ENCODE measurements around the gene KLHL30.
A peak's percentile ranks its signal among the peaks of the same experiment; 100 is the strongest.

Gene KLHL30

GRCh38 chr2:238093181-238094140 is 45.0 kb upstream of the KLHL30 start:
- TF ChIP-seq CTCF (IDR thresholded peaks at IDR 0.05): no peak
- peak overlapping the region; percentile 74 for H3K27ac Mint-ChIP-seq
- no peak for DNase-seq
- no peak overlapping the region for H3K4me3 Mint-ChIP-seq
- H3K9me3 Mint-ChIP-seq: no peaks in the 10 kb centered on the region
- H3K4me1 Mint-ChIP-seq: peaks cover 25% of the 10 kb centered on the region
- H3K27me3 Mint-ChIP-seq (ENCODE audit: low read depth, poor library complexity): peaks cover 7% of the 10 kb centered on the region
- peaks cover 10% of the 10 kb centered on the region for H3K36me3 Mint-ChIP-seq (ENCODE audit: low read depth)

- no peak for DNase-seq
- no peak for TF ChIP-seq CTCF (IDR thresholded peaks at IDR 0.05)
- Mint-ChIP-seq H3K4me1 (peaks cover 35% of the 10 kb centered on the region), H3K4me3 (no peak overlapping the region), H3K27me3 (ENCODE audit: low read depth, poor library complexity) (peaks cover 7% of the 10 kb centered on the region), H3K36me3 (ENCODE audit: low read depth) (peaks cover 10% of the 10 kb centered on the region), H3K9me3 (no peaks in the 10 kb centered on the region), H3K27ac (no peak overlapping the region)
These were observed 43.9 kb upstream of the KLHL30 start for GRCh38 chr2:238094438-238095022.

- no peak for DNase-seq
- peaks cover 7% of the 10 kb centered on the region for H3K27me3 Mint-ChIP-seq (ENCODE audit: low read depth, poor library complexity)
- H3K9me3 Mint-ChIP-seq: no peaks in the 10 kb centered on the region
- TF ChIP-seq CTCF (IDR thresholded peaks at IDR 0.05): no peak
- no peak overlapping the region for H3K27ac Mint-ChIP-seq
- no peak overlapping the region for H3K4me3 Mint-ChIP-seq
- peaks cover 35% of the 10 kb centered on the region for H3K4me1 Mint-ChIP-seq
- H3K36me3 Mint-ChIP-seq (ENCODE audit: low read depth): peaks cover 10% of the 10 kb centered on the region
These were observed 43.3 kb upstream of the KLHL30 start for GRCh38 chr2:238095143-238095542.

GRCh38 chr2:238096311-238097011 is 42.0 kb upstream of the KLHL30 start:
- no peak for TF ChIP-seq CTCF (IDR thresholded peaks at IDR 0.05)
- Mint-ChIP-seq H3K27ac (peak overlapping the region; percentile 74), H3K36me3 (ENCODE audit: low read depth) (peaks cover 5% of the 10 kb centered on the region), H3K4me1 (peaks cover 37% of the 10 kb centered on the region), H3K27me3 (ENCODE audit: low read depth, poor library complexity) (peaks cover 7% of the 10 kb centered on the region), H3K9me3 (no peaks in the 10 kb centered on the region), H3K4me3 (no peak overlapping the region)
- DNase-seq: no peak

GRCh38 chr2:238097201-238097987 is 41.1 kb upstream of the KLHL30 start:
- no peak for DNase-seq
- Mint-ChIP-seq H3K36me3 (ENCODE audit: low read depth) (peaks cover 5% of the 10 kb centered on the region), H3K27me3 (ENCODE audit: low read depth, poor library complexity) (peaks cover 3% of the 10 kb centered on the region), H3K27ac (peak overlapping the region; percentile 69), H3K4me1 (peaks cover 38% of the 10 kb centered on the region), H3K4me3 (no peak overlapping the region), H3K9me3 (no peaks in the 10 kb centered on the region)
- no peak for TF ChIP-seq CTCF (IDR thresholded peaks at IDR 0.05)
